Type B pancreatic cell (in vitro differentiated cells): ENCODE measurements around the gene RPTN. TPM values are rescaled to one million over a fixed set of nuclear protein-coding genes. Genes with fewer than 3 reads are reported as not detected.

ENCODE experiments used
- DNase-seq: peaks from one replicate; pipeline ENCODE4 v3.0.0; 2021; ENCODE audit warnings: mixed read lengths; ENCODE audit not compliant: unreplicated experiment; ENCODE audit errors: extremely low spot score
- H3K27ac Mint-ChIP-seq: 2 replicates; pipeline ENCODE4 v1.8.0; 2021; ENCODE audit warnings: mild to moderate bottlenecking, mixed read lengths
- H3K27me3 Mint-ChIP-seq: 2 replicates; pipeline ENCODE4 v1.8.0; 2021; ENCODE audit warnings: mixed read lengths
- H3K36me3 Mint-ChIP-seq: 2 replicates; pipeline ENCODE4 v1.8.0; 2021; ENCODE audit warnings: mixed read lengths
- H3K4me1 Mint-ChIP-seq: one replicate; pipeline ENCODE4 v1.8.0; 2021; ENCODE audit warnings: mixed read lengths; ENCODE audit not compliant: unreplicated experiment
- H3K4me3 Mint-ChIP-seq: 2 replicates; pipeline ENCODE4 v1.8.0; 2021; ENCODE audit warnings: mild to moderate bottlenecking, mixed read lengths
- H3K9me3 Mint-ChIP-seq: 2 replicates; pipeline ENCODE4 v1.8.0; 2021; ENCODE audit warnings: mixed read lengths
- CTCF ChIP-seq: fragments of 200-600 bp; sonication (generic); conservative IDR thresholded peaks from 2 replicates; pipeline ENCODE4 v1.5.0; 2021; ENCODE audit warnings: antibody characterized with exemption, mild to moderate bottlenecking
- total RNA-seq: library from RNA; stranded (reverse); gene quantifications from 2 replicates; pipeline ENCODE4 v1.2.1, GENCODE V29; 2021; ENCODE audit warnings: low replicate concordance

The RPTN gene
- total RNA-seq, 1 donor from 2014 or later = 0.34 TPM

DNA sequence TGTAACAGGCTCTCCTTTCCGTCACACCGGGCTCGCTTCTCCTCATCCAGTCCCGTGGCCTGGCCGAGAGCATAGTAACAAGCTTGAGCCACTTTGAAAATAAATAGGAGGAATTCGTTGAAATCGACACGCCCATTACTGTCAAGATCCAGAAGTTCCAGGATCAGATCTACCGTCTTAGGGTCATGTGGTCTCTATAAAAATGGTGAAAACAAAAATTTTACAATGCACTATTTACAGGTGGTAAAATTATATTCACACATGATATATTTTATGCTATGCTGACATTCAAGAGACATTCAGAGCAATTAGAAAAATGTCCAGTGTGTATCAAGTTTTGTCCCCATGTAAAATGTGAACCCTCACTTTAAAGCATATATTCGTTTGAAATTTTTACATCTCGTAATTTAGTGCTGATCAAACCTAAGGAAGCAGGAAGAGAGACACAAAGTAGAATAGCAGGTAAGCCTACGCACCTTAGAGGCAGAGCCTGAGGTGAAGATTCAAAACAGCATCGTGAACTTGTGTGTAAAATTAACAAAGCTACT is 46.1 kb downstream of the RPTN start:
- H3K36me3 Mint-ChIP-seq = peaks cover 4% of the 10 kb centered on the region
- H3K27me3 Mint-ChIP-seq = peaks cover 19% of the 10 kb centered on the region
- TF ChIP-seq CTCF = no peak
- no peak for DNase-seq
- no peak overlapping the region for H3K27ac Mint-ChIP-seq
- H3K4me3 Mint-ChIP-seq = no peak overlapping the region
- H3K4me1 Mint-ChIP-seq = no peaks in the 10 kb centered on the region
- H3K9me3 Mint-ChIP-seq = no peaks in the 10 kb centered on the region

DNA sequence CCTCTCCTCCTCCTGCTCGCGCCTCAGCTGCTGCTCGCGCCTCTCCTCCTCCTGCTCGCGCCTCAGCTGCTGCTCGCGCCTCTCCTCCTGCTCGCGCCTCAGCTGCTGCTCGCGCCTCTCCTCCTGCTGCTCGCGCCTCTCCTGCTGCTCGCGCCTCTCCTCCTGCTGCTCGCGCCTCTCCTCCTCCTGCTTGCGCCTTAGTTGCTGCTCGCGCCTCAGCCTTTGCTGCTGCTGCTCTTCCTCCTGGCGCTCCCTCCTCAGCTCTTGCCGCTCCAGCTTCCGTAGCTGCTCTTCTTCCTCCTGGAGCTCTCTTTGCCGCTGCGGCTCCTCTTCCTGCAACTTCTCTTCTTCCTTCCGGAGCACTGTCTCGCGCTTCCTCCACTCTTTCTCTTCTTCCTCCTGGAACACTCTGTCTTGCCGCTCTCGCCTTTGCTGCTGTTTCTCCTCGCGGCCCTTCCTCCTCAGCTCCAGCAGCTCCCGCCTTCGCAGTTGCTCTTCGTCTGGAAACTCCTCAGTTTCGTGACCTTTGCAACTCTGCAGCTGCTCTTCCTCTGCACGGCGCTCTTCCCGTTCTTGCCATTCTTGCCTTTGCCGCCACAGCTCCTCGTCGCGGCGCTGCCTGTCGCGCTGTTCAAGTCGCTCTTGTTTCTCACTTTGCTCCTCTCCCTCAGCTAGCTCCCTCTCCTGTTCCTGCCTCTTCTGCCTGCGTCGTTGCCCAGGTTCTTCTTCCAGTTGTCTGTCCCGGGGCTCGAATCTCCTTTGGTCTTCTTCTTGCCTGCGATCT is 46.7 kb downstream of the RPTN start:
- no peak for TF ChIP-seq CTCF
- H3K36me3 Mint-ChIP-seq = peaks cover 8% of the 10 kb centered on the region
- peaks cover 16% of the 10 kb centered on the region for H3K27me3 Mint-ChIP-seq
- no peaks in the 10 kb centered on the region for H3K9me3 Mint-ChIP-seq
- no peaks in the 10 kb centered on the region for H3K4me1 Mint-ChIP-seq
- DNase-seq = no peak
- no peak overlapping the region for H3K27ac Mint-ChIP-seq
- H3K4me3 Mint-ChIP-seq = no peak overlapping the region

GRCh38 chr1:152111515-152111968 is 47.5 kb downstream of the RPTN start:
- Mint-ChIP-seq H3K4me3 (no peak overlapping the region), H3K27me3 (peaks cover 8% of the 10 kb centered on the region), H3K9me3 (no peaks in the 10 kb centered on the region), H3K27ac (no peak overlapping the region), H3K36me3 (peaks cover 8% of the 10 kb centered on the region), H3K4me1 (no peaks in the 10 kb centered on the region)
- no peak for DNase-seq
- TF ChIP-seq CTCF = no peak

DNA sequence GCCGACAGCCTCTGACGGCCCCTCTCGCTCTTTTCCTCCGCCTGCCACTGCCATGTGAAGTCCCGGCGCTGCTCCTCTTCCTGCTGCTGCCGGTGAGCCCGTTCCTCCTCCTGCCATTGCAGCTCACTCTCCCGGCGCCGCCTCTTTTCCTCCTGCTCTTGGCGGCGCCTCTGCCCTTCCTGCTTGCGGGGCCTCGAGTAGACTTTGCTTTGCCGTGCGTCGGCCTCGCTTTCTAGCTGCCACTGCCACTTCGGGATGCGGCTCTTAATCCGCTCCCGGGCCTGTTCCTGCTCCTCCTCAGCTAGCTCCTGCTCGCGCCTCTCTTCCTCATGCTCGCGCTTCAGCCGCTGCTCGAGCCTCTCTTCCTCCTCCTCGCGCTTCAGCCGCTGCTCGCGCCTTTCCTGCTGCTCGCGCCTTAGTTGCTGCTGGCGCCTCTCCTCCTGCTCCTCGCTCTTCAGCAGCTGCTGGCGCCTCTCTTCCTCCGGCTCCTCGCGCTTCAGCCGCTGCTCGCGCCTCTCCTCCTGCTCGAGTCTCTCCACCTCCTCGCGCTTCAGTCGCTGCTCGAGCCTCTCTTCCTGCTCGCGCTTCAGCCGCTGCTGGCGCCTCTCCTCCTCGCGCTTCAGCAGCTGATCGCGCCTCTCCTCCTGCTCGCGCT is 48.0 kb downstream of the RPTN start:
- no peak for DNase-seq
- peaks cover 3% of the 10 kb centered on the region for H3K27me3 Mint-ChIP-seq
- TF ChIP-seq CTCF = no peak

GRCh38 chr1:152110365-152110859 is 48.6 kb downstream of the RPTN start:
- H3K36me3 Mint-ChIP-seq = peaks cover 8% of the 10 kb centered on the region
- H3K27ac Mint-ChIP-seq = no peak overlapping the region
- no peaks in the 10 kb centered on the region for H3K9me3 Mint-ChIP-seq
- DNase-seq = peak; percentile 70
- H3K4me3 Mint-ChIP-seq = no peak overlapping the region
- peaks cover under 1% of the 10 kb centered on the region for H3K27me3 Mint-ChIP-seq
- no peak for TF ChIP-seq CTCF
- no peaks in the 10 kb centered on the region for H3K4me1 Mint-ChIP-seq

More for the DNA sequence above, 48.0 kb downstream of the RPTN start:
- H3K4me1 Mint-ChIP-seq = no peaks in the 10 kb centered on the region
- no peaks in the 10 kb centered on the region for H3K9me3 Mint-ChIP-seq
- peaks cover 8% of the 10 kb centered on the region for H3K36me3 Mint-ChIP-seq
- H3K4me3 Mint-ChIP-seq = no peak overlapping the region
- no peak overlapping the region for H3K27ac Mint-ChIP-seq
